Astrocyte (in vitro differentiated cells and primary cell): ENCODE measurements around the gene UTP11. TPM values are rescaled to one million over a fixed set of nuclear protein-coding genes. Genes with fewer than 3 reads are reported as not detected.
A peak's percentile ranks its signal among the peaks of the same experiment; 100 is the strongest.

Experiments
- DNase-seq: peaks from one replicate; pipeline ENCODE4 v3.0.0-alpha.2; 2010; ENCODE audit warnings: low read depth
- FAIRE-seq: peaks from 2 replicates; lab custom pipeline; 2011; peaks lifted over from hg19 to GRCh38; lab: Jason Lieb, UNC
- H2AFZ ChIP-seq: 2 replicates; pipeline ENCODE4 v1.6.0; 2012; ENCODE audit warnings: low read depth, low read length, inconsistent platforms
- H3K27ac ChIP-seq: 2 replicates; pipeline ENCODE4 v1.5.1; 2011; ENCODE audit warnings: low read depth, low read length, inconsistent platforms
- H3K27me3 ChIP-seq: 2 replicates; pipeline ENCODE4 v1.6.0; 2011; ENCODE audit warnings: low read length, inconsistent platforms; ENCODE audit not compliant: insufficient read depth
- H3K36me3 ChIP-seq: 2 replicates; pipeline ENCODE4 v1.5.1; 2011; ENCODE audit warnings: low read length, inconsistent platforms; ENCODE audit not compliant: insufficient read depth
- H3K4me1 ChIP-seq: 2 replicates; pipeline ENCODE4 v1.5.1; 2011; ENCODE audit warnings: low read length, inconsistent platforms; ENCODE audit not compliant: insufficient read depth
- H3K4me2 ChIP-seq: 2 replicates; pipeline ENCODE4 v1.6.0; 2012; ENCODE audit warnings: low read length, inconsistent platforms
- H3K4me3 ChIP-seq: 2 replicates; pipeline ENCODE4 v1.5.1; 2011; ENCODE audit warnings: low read depth, mild to moderate bottlenecking, low read length, inconsistent platforms; ENCODE audit not compliant: insufficient read depth
- H3K79me2 ChIP-seq: 2 replicates; pipeline ENCODE4 v1.6.0; 2012; ENCODE audit warnings: mild to moderate bottlenecking, low read length, inconsistent platforms; ENCODE audit not compliant: insufficient read depth
- H3K9ac ChIP-seq: 2 replicates; pipeline ENCODE4 v1.6.0; 2012; ENCODE audit warnings: mild to moderate bottlenecking, low read length, inconsistent platforms
- H3K9me3 ChIP-seq: 2 replicates; pipeline ENCODE4 v1.5.1; 2012; ENCODE audit warnings: low read depth, mild to moderate bottlenecking, low read length, inconsistent platforms; ENCODE audit not compliant: insufficient read depth
- H4K20me1 ChIP-seq: 2 replicates; pipeline ENCODE4 v1.6.0; 2012; ENCODE audit warnings: low read length, inconsistent platforms; ENCODE audit not compliant: insufficient read depth
- H3K27ac Mint-ChIP-seq: one replicate; pipeline ENCODE4 v1.8.0; 2021; ENCODE audit warnings: mild to moderate bottlenecking, mixed read lengths; ENCODE audit not compliant: unreplicated experiment
- H3K27me3 Mint-ChIP-seq: one replicate; pipeline ENCODE4 v1.8.0; 2021; ENCODE audit warnings: low read depth, mixed read lengths; ENCODE audit not compliant: unreplicated experiment
- H3K36me3 Mint-ChIP-seq: one replicate; pipeline ENCODE4 v1.8.0; 2021; ENCODE audit warnings: low read depth, mixed read lengths; ENCODE audit not compliant: unreplicated experiment
- H3K4me1 Mint-ChIP-seq: one replicate; pipeline ENCODE4 v1.8.0; 2021; ENCODE audit warnings: low read depth, mixed read lengths; ENCODE audit not compliant: unreplicated experiment
- H3K4me3 Mint-ChIP-seq: one replicate; pipeline ENCODE4 v1.8.0; 2021; ENCODE audit warnings: mild to moderate bottlenecking, moderate library complexity, mixed read lengths; ENCODE audit not compliant: unreplicated experiment
- H3K9me3 Mint-ChIP-seq: one replicate; pipeline ENCODE4 v1.8.0; 2021; ENCODE audit warnings: mild to moderate bottlenecking, mixed read lengths; ENCODE audit not compliant: unreplicated experiment
- CTCF ChIP-seq: IDR thresholded peaks from 2 replicates; pipeline ENCODE4 v1.5.1; 2011; ENCODE audit warnings: low read depth, mild to moderate bottlenecking, inconsistent platforms, low read length, moderate library complexity; ENCODE audit not compliant: insufficient read depth
- EZH2 ChIP-seq: IDR thresholded peaks from 2 replicates; pipeline ENCODE4 v1.6.1; 2012; ENCODE audit warnings: mild to moderate bottlenecking, low read length, inconsistent platforms; ENCODE audit not compliant: insufficient read depth
- total RNA-seq: library from RNA; stranded (reverse); gene quantifications from 2 replicates; pipeline ENCODE4 v1.2.1, GENCODE V29; 2021

The UTP11 gene
- total RNA-seq, 1 donor from 2014 or later = 42.6 TPM

GRCh38 chr1:38029685-38030511 is 17.4 kb downstream of the UTP11 start:
- peaks cover 26% of the 10 kb centered on the region for H3K4me1 ChIP-seq
- no peaks in the 10 kb centered on the region for H3K9me3 ChIP-seq
- no peaks in the 10 kb centered on the region for H3K79me2 ChIP-seq
- peaks cover 13% of the 10 kb centered on the region for H3K36me3 ChIP-seq
- peaks cover 4% of the 10 kb centered on the region for H3K36me3 Mint-ChIP-seq
- H3K4me3 ChIP-seq = no peak overlapping the region
- peaks cover 2% of the 10 kb centered on the region for H3K9me3 Mint-ChIP-seq
- H3K4me1 Mint-ChIP-seq = peaks cover 39% of the 10 kb centered on the region
- H3K27me3 ChIP-seq = no peaks in the 10 kb centered on the region
- FAIRE-seq = no peak
- H3K27me3 Mint-ChIP-seq = peaks cover 2% of the 10 kb centered on the region
- peak overlapping the region; percentile 39 for H3K27ac ChIP-seq
- H2AFZ ChIP-seq = peak overlapping the region; percentile 12
- no peak for TF ChIP-seq EZH2
- TF ChIP-seq CTCF = no peak
- H3K4me3 Mint-ChIP-seq = no peak overlapping the region
- peak overlapping the region; percentile 83 for H3K27ac Mint-ChIP-seq
- peak overlapping the region; percentile 78 for H3K4me2 ChIP-seq
- peaks cover 23% of the 10 kb centered on the region for H4K20me1 ChIP-seq
- peak overlapping the region; percentile 55 for H3K9ac ChIP-seq
- peak; percentile 62 for DNase-seq

GRCh38 chr1:38030596-38031512 is 18.3 kb downstream of the UTP11 start:
- peak overlapping the region; percentile 55 for H3K9ac ChIP-seq
- Mint-ChIP-seq H3K9me3 (peaks cover 2% of the 10 kb centered on the region), H3K4me1 (peaks cover 39% of the 10 kb centered on the region), H3K27ac (peak overlapping the region; percentile 74), H3K4me3 (no peak overlapping the region), H3K27me3 (peaks cover 2% of the 10 kb centered on the region), H3K36me3 (peaks cover 3% of the 10 kb centered on the region)
- H3K4me3 ChIP-seq = no peak overlapping the region
- H2AFZ ChIP-seq = no peak overlapping the region
- TF ChIP-seq EZH2 (no peak), CTCF (no peak)
- peaks cover 17% of the 10 kb centered on the region for H4K20me1 ChIP-seq
- H3K27me3 ChIP-seq = no peaks in the 10 kb centered on the region
- no peaks in the 10 kb centered on the region for H3K9me3 ChIP-seq
- DNase-seq (no peak), FAIRE-seq (no peak)
- H3K36me3 ChIP-seq = peaks cover 4% of the 10 kb centered on the region
- no peaks in the 10 kb centered on the region for H3K79me2 ChIP-seq
- H3K4me1 ChIP-seq = peaks cover 26% of the 10 kb centered on the region
- no peak overlapping the region for H3K27ac ChIP-seq
- peak overlapping the region; percentile 78 for H3K4me2 ChIP-seq
